ENCODE measurements around the gene PTGER2. TPM values are rescaled to one million over a fixed set of nuclear protein-coding genes. Genes with fewer than 3 reads are reported as not detected.
A peak's percentile ranks its signal among the peaks of the same experiment; 100 is the strongest.

The PTGER2 gene
- total and polyA plus RNA-seq, 9 donors = 0.64 to 3.4 (median 1.3) TPM

GRCh38 chr14:52318062-52318461 lies 4.0 kb downstream of the PTGER2 start:
- Histone ChIP-seq H3K9me3 (replicated peaks; ENCODE audit: control insufficient read depth, low read depth, low read length) (peaks cover 8% of the 10 kb centered on the region), H3K27me3 (ENCODE audit: control insufficient read depth, insufficient read depth, low read length) (peaks cover 26% of the 10 kb centered on the region), H3K4me1 (ENCODE audit: control insufficient read depth, insufficient read depth, low read length) (peaks cover 14% of the 10 kb centered on the region), H3K4me3 (ENCODE audit: low read length) (no peak overlapping the region), H3K36me3 (ENCODE audit: control insufficient read depth, insufficient read depth, low read length) (no peaks in the 10 kb centered on the region), H3K27ac (ENCODE audit: low read length) (no peak overlapping the region)
- DNase-seq = no peak
- no CpG with 5 or more reads among the region's 2 CpGs for WGBS (ENCODE audit: insufficient coverage)

DNA sequence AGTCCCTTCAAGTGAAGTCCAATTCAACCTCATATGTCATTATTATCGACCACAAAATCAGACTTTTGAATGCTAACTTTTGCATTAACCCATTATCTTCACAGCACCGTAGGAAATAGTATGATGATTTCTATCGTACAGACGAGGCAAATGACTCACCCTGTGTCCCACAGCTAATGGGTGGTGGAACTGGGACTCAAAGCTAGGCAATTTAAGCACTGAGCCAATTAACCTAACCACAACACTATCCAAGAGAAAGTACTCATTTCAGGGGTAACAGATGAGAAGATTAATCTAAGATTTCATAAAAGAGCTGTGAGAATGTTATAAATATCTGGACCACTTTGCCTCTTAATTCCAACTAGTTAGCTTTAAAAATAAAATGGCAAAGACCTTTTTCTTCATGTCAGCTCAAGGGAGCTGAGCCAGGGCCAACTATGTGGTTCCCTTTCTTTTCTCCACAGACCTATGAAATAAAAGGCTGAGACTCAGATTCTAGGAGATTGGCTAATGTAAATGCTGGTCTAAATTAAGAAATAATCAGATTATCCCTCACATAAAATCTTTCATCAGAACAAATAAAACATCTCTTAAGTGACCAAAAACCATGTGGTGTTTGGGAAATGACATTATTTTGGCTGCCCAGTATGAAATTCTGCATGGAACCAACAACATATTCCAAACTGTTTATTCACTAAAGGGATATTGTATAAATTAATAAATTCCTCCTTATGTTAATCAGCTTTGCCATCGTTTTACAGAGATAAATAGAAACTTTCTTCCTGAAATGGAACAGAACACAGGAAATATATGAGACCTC lies 4.9 kb downstream of the PTGER2 start:
- WGBS (ENCODE audit: insufficient coverage) = no CpG with 5 or more reads among the region's 5 CpGs
- no peaks in the 10 kb centered on the region for H3K36me3 ChIP-seq (ENCODE audit: control insufficient read depth, insufficient read depth, low read length)
- H3K27me3 ChIP-seq (ENCODE audit: control insufficient read depth, insufficient read depth, low read length) = peaks cover 20% of the 10 kb centered on the region
- H3K9me3 ChIP-seq (replicated peaks; ENCODE audit: control insufficient read depth, low read depth, low read length) = peaks cover 8% of the 10 kb centered on the region
- DNase-seq = no peak
- no peak overlapping the region for H3K27ac ChIP-seq (ENCODE audit: low read length)
- no peak overlapping the region for H3K4me3 ChIP-seq (ENCODE audit: low read length)
- H3K4me1 ChIP-seq (ENCODE audit: control insufficient read depth, insufficient read depth, low read length) = peaks cover 9% of the 10 kb centered on the region

GRCh38 chr14:52319919-52320318 lies 5.8 kb downstream of the PTGER2 start:
- Histone ChIP-seq H3K9me3 (replicated peaks; ENCODE audit: control insufficient read depth, low read depth, low read length) (peaks cover 8% of the 10 kb centered on the region), H3K4me1 (ENCODE audit: control insufficient read depth, insufficient read depth, low read length) (peaks cover 3% of the 10 kb centered on the region), H3K27me3 (ENCODE audit: control insufficient read depth, insufficient read depth, low read length) (peaks cover 14% of the 10 kb centered on the region), H3K27ac (ENCODE audit: low read length) (no peak overlapping the region), H3K36me3 (ENCODE audit: control insufficient read depth, insufficient read depth, low read length) (no peaks in the 10 kb centered on the region), H3K4me3 (ENCODE audit: low read length) (no peak overlapping the region)
- no CpG with 5 or more reads among the region's 3 CpGs for WGBS (ENCODE audit: insufficient coverage)
- DNase-seq = no peak

DNA sequence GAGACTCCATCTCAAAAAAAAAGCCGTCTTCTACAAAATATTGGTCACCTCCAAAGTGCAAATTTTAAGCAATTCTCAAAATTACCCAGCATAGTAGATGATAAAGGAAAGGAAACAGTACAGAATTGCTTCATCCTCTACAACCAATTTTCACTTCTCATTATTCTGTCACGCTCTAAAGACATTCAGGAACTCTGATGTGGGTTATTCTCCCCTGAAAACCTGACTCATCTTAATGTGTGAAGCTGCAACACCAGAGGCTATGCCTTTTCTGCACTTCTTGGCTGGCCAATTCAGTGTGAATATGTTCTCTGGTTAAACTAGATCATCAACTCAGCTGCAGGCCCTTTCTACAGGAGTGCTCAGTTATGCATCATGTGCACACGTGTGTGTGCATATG lies 11.0 kb downstream of the PTGER2 start:
- peaks cover 4% of the 10 kb centered on the region for H3K4me1 ChIP-seq (ENCODE audit: control insufficient read depth, insufficient read depth, low read length)

DNA sequence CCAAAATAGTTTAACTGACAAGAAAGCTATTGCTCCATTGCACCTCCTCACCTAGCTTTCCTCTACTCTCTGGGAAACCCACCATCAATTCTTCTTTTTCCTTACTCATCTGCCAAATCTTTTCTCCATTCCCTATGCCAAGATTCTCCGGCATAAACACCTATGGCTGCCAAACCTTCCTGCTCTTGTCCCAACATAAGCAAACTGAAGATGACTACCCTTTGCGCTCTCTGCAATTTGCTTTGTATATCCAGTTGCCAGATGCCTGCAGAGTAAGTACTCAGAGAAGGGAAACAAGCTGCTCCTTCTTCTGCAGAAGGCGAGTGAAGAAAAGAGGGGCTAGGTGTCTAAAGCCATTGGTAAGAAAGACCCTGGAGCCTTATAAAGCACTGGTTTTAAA lies 11.5 kb downstream of the PTGER2 start:
- H3K27ac ChIP-seq (ENCODE audit: low read length) = no peak overlapping the region
- H3K9me3 ChIP-seq (replicated peaks; ENCODE audit: control insufficient read depth, low read depth, low read length) = peaks cover 8% of the 10 kb centered on the region
- H3K4me3 ChIP-seq (ENCODE audit: low read length) = no peak overlapping the region
- H3K27me3 ChIP-seq (ENCODE audit: control insufficient read depth, insufficient read depth, low read length) = no peaks in the 10 kb centered on the region
- no peaks in the 10 kb centered on the region for H3K36me3 ChIP-seq (ENCODE audit: control insufficient read depth, insufficient read depth, low read length)
- DNase-seq = peak; percentile 61
- 60% methylated on average over 2 of the region's 3 CpGs for WGBS (ENCODE audit: insufficient coverage)
- H3K4me1 ChIP-seq (ENCODE audit: control insufficient read depth, insufficient read depth, low read length) = peaks cover 4% of the 10 kb centered on the region

More for the DNA sequence above, 11.0 kb downstream of the PTGER2 start:
- no peak overlapping the region for H3K27ac ChIP-seq (ENCODE audit: low read length)
- no peaks in the 10 kb centered on the region for H3K36me3 ChIP-seq (ENCODE audit: control insufficient read depth, insufficient read depth, low read length)
- DNase-seq = peak; percentile 60
- no CpG with 5 or more reads among the region's 3 CpGs for WGBS (ENCODE audit: insufficient coverage)
- H3K4me3 ChIP-seq (ENCODE audit: low read length) = no peak overlapping the region
- H3K27me3 ChIP-seq (ENCODE audit: control insufficient read depth, insufficient read depth, low read length) = no peaks in the 10 kb centered on the region
- H3K9me3 ChIP-seq (replicated peaks; ENCODE audit: control insufficient read depth, low read depth, low read length) = peaks cover 8% of the 10 kb centered on the region

- H3K4me1 ChIP-seq (ENCODE audit: control insufficient read depth, insufficient read depth, low read length) = peaks cover 4% of the 10 kb centered on the region
- H3K36me3 ChIP-seq (ENCODE audit: control insufficient read depth, insufficient read depth, low read length) = no peaks in the 10 kb centered on the region
- peak; percentile 80 for DNase-seq
- H3K27me3 ChIP-seq (ENCODE audit: control insufficient read depth, insufficient read depth, low read length) = no peaks in the 10 kb centered on the region
- H3K4me3 ChIP-seq (ENCODE audit: low read length) = no peak overlapping the region
- H3K27ac ChIP-seq (ENCODE audit: low read length) = peak overlapping the region; percentile 55
- no peaks in the 10 kb centered on the region for H3K9me3 ChIP-seq (replicated peaks; ENCODE audit: control insufficient read depth, low read depth, low read length)
- WGBS (ENCODE audit: insufficient coverage) = no CpG with 5 or more reads among the region's 4 CpGs
Measured at GRCh38 chr14:52327374-52328226, 13.5 kb downstream of the PTGER2 start.

DNA sequence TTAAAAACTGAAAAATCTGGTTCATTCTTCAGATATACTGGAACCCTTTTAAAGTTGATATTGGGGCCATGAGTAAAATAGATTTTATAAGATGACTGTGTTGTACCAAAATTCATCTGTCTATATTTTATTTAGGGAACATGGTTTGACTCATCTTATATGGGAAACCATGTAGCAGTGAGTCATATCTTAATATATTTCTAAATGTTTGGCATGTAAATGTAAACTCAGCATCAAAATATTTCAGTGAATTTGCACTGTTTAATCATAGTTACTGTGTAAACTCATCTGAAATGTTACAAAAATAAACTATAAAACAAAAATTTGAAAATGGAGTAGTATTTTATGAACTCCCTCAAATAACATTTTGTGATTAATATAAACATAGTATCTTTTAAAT lies 14.2 kb downstream of the PTGER2 start:
- Histone ChIP-seq H3K36me3 (ENCODE audit: control insufficient read depth, insufficient read depth, low read length) (no peaks in the 10 kb centered on the region), H3K4me3 (ENCODE audit: low read length) (no peak overlapping the region), H3K27me3 (ENCODE audit: control insufficient read depth, insufficient read depth, low read length) (no peaks in the 10 kb centered on the region), H3K9me3 (replicated peaks; ENCODE audit: control insufficient read depth, low read depth, low read length) (no peaks in the 10 kb centered on the region), H3K27ac (ENCODE audit: low read length) (no peak overlapping the region), H3K4me1 (ENCODE audit: control insufficient read depth, insufficient read depth, low read length) (peaks cover 4% of the 10 kb centered on the region)
- DNase-seq = no peak

DNA sequence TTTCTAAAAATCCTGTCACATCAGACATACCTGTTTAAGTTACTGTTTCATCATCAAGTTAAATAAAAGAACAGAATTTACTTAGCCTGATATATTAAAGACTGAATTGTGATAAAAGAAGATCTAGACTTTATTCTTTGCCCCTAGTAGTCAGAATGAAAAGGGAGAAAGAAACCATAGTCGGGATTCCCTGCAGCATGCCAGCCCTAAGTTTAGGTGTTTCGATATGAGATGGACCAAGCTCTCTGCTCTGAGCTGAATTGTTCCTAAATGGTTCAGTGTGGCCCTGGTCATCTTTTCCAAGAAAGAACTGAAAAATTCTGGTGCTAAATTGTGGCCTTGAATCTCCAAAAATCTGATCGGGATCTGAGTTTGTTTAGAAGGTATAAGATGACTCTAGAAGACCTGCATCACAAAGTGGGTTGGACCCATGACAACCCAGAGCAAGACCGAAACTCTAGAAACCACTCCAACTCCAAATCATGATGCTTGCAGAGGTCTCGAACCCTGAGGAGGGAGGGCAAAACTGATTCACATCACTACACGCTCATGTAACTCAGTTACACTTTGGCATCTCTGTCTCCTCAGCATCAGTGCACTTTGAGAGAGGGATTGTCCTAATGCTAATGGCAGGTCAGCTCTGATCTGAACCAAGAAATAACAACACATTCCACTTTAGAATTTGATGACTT lies 15.7 kb downstream of the PTGER2 start:
- Histone ChIP-seq H3K4me3 (ENCODE audit: low read length) (no peak overlapping the region), H3K9me3 (replicated peaks; ENCODE audit: control insufficient read depth, low read depth, low read length) (no peaks in the 10 kb centered on the region), H3K36me3 (ENCODE audit: control insufficient read depth, insufficient read depth, low read length) (no peaks in the 10 kb centered on the region), H3K27ac (ENCODE audit: low read length) (no peak overlapping the region), H3K27me3 (ENCODE audit: control insufficient read depth, insufficient read depth, low read length) (no peaks in the 10 kb centered on the region), H3K4me1 (ENCODE audit: control insufficient read depth, insufficient read depth, low read length) (peaks cover 7% of the 10 kb centered on the region)
- 94% methylated on average over 3 of the region's 6 CpGs for WGBS (ENCODE audit: insufficient coverage)
- no peak for DNase-seq

DNA sequence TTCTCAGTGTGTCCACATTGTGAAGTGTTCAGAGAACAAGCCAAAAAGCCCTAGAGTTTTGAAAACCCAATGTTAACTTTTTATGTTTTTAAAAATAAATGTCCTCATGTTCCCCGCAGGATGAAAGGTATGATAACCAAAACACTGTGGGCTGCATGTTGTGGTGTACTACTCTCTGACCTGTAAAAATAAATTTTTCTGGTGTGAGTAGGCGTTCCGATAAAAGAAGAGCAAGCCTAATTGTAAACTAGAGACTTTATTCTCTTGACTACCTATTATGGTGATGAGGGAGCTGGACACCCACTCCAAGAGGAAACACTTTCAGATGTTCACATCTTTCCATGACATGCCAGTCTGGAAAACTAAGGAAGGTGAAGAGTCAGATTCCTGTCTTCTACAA lies 18.2 kb downstream of the PTGER2 start:
- Histone ChIP-seq H3K4me3 (ENCODE audit: low read length) (no peak overlapping the region), H3K9me3 (replicated peaks; ENCODE audit: control insufficient read depth, low read depth, low read length) (no peaks in the 10 kb centered on the region), H3K4me1 (ENCODE audit: control insufficient read depth, insufficient read depth, low read length) (peaks cover 3% of the 10 kb centered on the region), H3K36me3 (ENCODE audit: control insufficient read depth, insufficient read depth, low read length) (no peaks in the 10 kb centered on the region), H3K27ac (ENCODE audit: low read length) (no peak overlapping the region), H3K27me3 (ENCODE audit: control insufficient read depth, insufficient read depth, low read length) (no peaks in the 10 kb centered on the region)
- no peak for DNase-seq
- WGBS (ENCODE audit: insufficient coverage) = no CpG with 5 or more reads among the region's 3 CpGs

GRCh38 chr14:52333108-52333507 lies 19.0 kb downstream of the PTGER2 start:
- peaks cover 3% of the 10 kb centered on the region for H3K4me1 ChIP-seq (ENCODE audit: control insufficient read depth, insufficient read depth, low read length)
- no peaks in the 10 kb centered on the region for H3K27me3 ChIP-seq (ENCODE audit: control insufficient read depth, insufficient read depth, low read length)
- no peak for DNase-seq
- H3K36me3 ChIP-seq (ENCODE audit: control insufficient read depth, insufficient read depth, low read length) = no peaks in the 10 kb centered on the region
- no peak overlapping the region for H3K4me3 ChIP-seq (ENCODE audit: low read length)
- no peaks in the 10 kb centered on the region for H3K9me3 ChIP-seq (replicated peaks; ENCODE audit: control insufficient read depth, low read depth, low read length)
- WGBS (ENCODE audit: insufficient coverage) = 61% methylated on average over 5 of the region's 5 CpGs
- no peak overlapping the region for H3K27ac ChIP-seq (ENCODE audit: low read length)

Measured in muscle of leg (tissue), 11 donors.